Measurements from ENCODE around the gene IL11. TPM values are rescaled to one million over a fixed set of nuclear protein-coding genes. Genes with fewer than 3 reads are reported as not detected.
A peak's percentile ranks its signal among the peaks of the same experiment; 100 is the strongest.

The IL11 gene
- total RNA-seq, 1 experiment from 2014 or later, result 1.8 TPM

- TF ChIP-seq ARID4B (CRISPR knock-in tag; IDR thresholded peaks at IDR 0.05; ENCODE audit: borderline replicate concordance) (peak; percentile 59; the same call in 1 of the 2 replicates), SP1 (CRISPR knock-in tag; conservative IDR thresholded peaks at IDR 0.05) (peak; percentile 94), E2F1 (CRISPR knock-in tag; IDR thresholded peaks at IDR 0.05) (no peak), NR2C2 (CRISPR knock-in tag; IDR thresholded peaks at IDR 0.05) (no peak), TEAD1 (CRISPR knock-in tag; IDR thresholded peaks at IDR 0.05) (no peak; the same call in 1 of the 2 replicates), CREB1 (CRISPR knock-in tag; IDR thresholded peaks at IDR 0.05) (no peak), STAT6 (CRISPR knock-in tag; conservative IDR thresholded peaks at IDR 0.05; ENCODE audit: low read depth) (no peak), GABPB1 (CRISPR knock-in tag; IDR thresholded peaks at IDR 0.05) (no peak), JUN (CRISPR knock-in tag; IDR thresholded peaks at IDR 0.05) (no peak), PRDM15 (CRISPR knock-in tag; IDR thresholded peaks at IDR 0.05) (no peak), ETV6 (CRISPR knock-in tag; IDR thresholded peaks at IDR 0.05) (no peak), HMGA2 (CRISPR knock-in tag; IDR thresholded peaks at IDR 0.05) (no peak), TEAD4 (CRISPR knock-in tag; IDR thresholded peaks at IDR 0.05) (no peak), MAX (CRISPR knock-in tag; IDR thresholded peaks at IDR 0.05) (peak; percentile 35), CTCF (IDR thresholded peaks at IDR 0.05) (no peak), ESRRA (CRISPR knock-in tag; IDR thresholded peaks at IDR 0.05; ENCODE audit: borderline replicate concordance) (no peak), AFF4 (CRISPR knock-in tag; IDR thresholded peaks at IDR 0.05; ENCODE audit: borderline replicate concordance) (no peak), ZSCAN18 (CRISPR knock-in tag; IDR thresholded peaks at IDR 0.05) (no peak)
Measured at GRCh38 chr19:55339105-55339888, 31.0 kb downstream of the IL11 start, which contains the start of gene KMT5C (continued).

Data from WTC11 (cell line).